NB4 (cell line): ENCODE results near the gene CD83.
"Not testable (repeated sequence)": the region's sequence is repeated elsewhere in the genome, so short reads cannot be mapped to it uniquely, and the experiment has no call there.

ENCODE experiments used
- DNase-seq: peaks from one replicate; pipeline ENCODE4 v3.0.0; 2010; ENCODE audit warnings: low read depth
- H3K4me3 ChIP-seq: one replicate; pipeline ENCODE4 v1.5.1; 2011; ENCODE audit warnings: mild to moderate bottlenecking, low read depth, low read length, moderate library complexity
- CTCF ChIP-seq: IDR thresholded peaks from one replicate; pipeline ENCODE4 v1.5.1; 2012; ENCODE audit warnings: low read depth, low read length
- MAX ChIP-seq: IDR thresholded peaks from 2 replicates; pipeline ENCODE4 v1.6.1; 2011; ENCODE audit warnings: low read depth, low read length
- MYC ChIP-seq: IDR thresholded peaks from 2 replicates; pipeline ENCODE4 v1.6.1; 2011; ENCODE audit warnings: low read depth, low read length
- POLR2A ChIP-seq: IDR thresholded peaks from 2 replicates; pipeline ENCODE4 v1.6.1; 2011; ENCODE audit warnings: mild to moderate bottlenecking; ENCODE audit not compliant: insufficient read length; ENCODE audit errors: extremely low read depth

Gene CD83

GRCh38 chr6:14148471-14148870 is 30.9 kb downstream of the CD83 start:
- TF ChIP-seq POLR2A: no peak
- DNase-seq: no peak

GRCh38 chr6:14149053-14149738 is 31.6 kb downstream of the CD83 start:
- H3K4me3 ChIP-seq: no peak overlapping the region
- DNase-seq: no peak
- no peak for TF ChIP-seq CTCF
- no peak for TF ChIP-seq POLR2A
- TF ChIP-seq MAX: no peak
- no peak for TF ChIP-seq MYC

More at GRCh38 chr6:14148471-14148870, 30.9 kb downstream of the CD83 start:
- no peak overlapping the region for H3K4me3 ChIP-seq

GRCh38 chr6:14149739-14150130 is 32.2 kb downstream of the CD83 start:
- TF ChIP-seq MAX: no peak
- TF ChIP-seq POLR2A: no peak
- TF ChIP-seq MYC: no peak
- TF ChIP-seq CTCF: no peak
- no peak overlapping the region for H3K4me3 ChIP-seq
- DNase-seq: no peak

GRCh38 chr6:14151300-14151699 is 33.7 kb downstream of the CD83 start:
- not testable (repeated sequence) for H3K4me3 ChIP-seq, DNase-seq

GRCh38 chr6:14151773-14152172 is 34.2 kb downstream of the CD83 start:
- H3K4me3 ChIP-seq: no peak overlapping the region
- TF ChIP-seq CTCF: no peak
- no peak for TF ChIP-seq POLR2A
- no peak for TF ChIP-seq MYC
- TF ChIP-seq MAX: no peak
- DNase-seq: no peak

- TF ChIP-seq CTCF (no peak), MAX (no peak), MYC (no peak), POLR2A (no peak)
- no peak overlapping the region for H3K4me3 ChIP-seq
- no peak for DNase-seq
Observed at GRCh38 chr6:14153228-14153627, 35.7 kb downstream of the CD83 start.

GRCh38 chr6:14159090-14159489 is 41.5 kb downstream of the CD83 start:
- no peak overlapping the region for H3K4me3 ChIP-seq
- DNase-seq: no peak
- no peak for TF ChIP-seq MYC
- TF ChIP-seq POLR2A: no peak
- no peak for TF ChIP-seq MAX
- no peak for TF ChIP-seq CTCF
